SK-N-SH (cell line): ENCODE measurements around the gene ZNF236.
A peak's percentile ranks its signal among the peaks of the same experiment; 100 is the strongest.

Source experiments
- EZH2phosphoT487 ChIP-seq: fragments of 200-600 bp; sonication (generic); IDR thresholded peaks from 2 replicates; pipeline ENCODE4 v1.6.1; 2017; ENCODE audit warnings: low read depth, mixed run types, mild to moderate bottlenecking, antibody characterized with exemption, moderate library complexity, borderline replicate concordance
- GABPA ChIP-seq: IDR thresholded peaks from 2 replicates; pipeline ENCODE4 v1.4.0; 2012; ENCODE audit warnings: low read depth, mild to moderate bottlenecking
- POLR2AphosphoS5 ChIP-seq: IDR thresholded peaks from 2 replicates; pipeline ENCODE4 v1.6.1; 2012; ENCODE audit warnings: low read depth, low read length
- RAD21 ChIP-seq: IDR thresholded peaks from 2 replicates; pipeline ENCODE4 v1.6.1; 2012; ENCODE audit warnings: mild to moderate bottlenecking, low read length
- TF ChIP-seq, protein P1 (sequence below): fragments of 200-600 bp; sonication (generic); IDR thresholded peaks from 2 replicates; pipeline ENCODE4 v1.6.1; 2017; ENCODE audit warnings: antibody characterized with exemption, mild to moderate bottlenecking, moderate library complexity

GRCh38 chr18:76805221-76805620 lies 17.1 kb upstream of the ZNF236 start:
- TF ChIP-seq RAD21 (no peak), EZH2phosphoT487 (no peak), POLR2AphosphoS5 (no peak), GABPA (no peak)
- TF ChIP-seq, protein P1, sequence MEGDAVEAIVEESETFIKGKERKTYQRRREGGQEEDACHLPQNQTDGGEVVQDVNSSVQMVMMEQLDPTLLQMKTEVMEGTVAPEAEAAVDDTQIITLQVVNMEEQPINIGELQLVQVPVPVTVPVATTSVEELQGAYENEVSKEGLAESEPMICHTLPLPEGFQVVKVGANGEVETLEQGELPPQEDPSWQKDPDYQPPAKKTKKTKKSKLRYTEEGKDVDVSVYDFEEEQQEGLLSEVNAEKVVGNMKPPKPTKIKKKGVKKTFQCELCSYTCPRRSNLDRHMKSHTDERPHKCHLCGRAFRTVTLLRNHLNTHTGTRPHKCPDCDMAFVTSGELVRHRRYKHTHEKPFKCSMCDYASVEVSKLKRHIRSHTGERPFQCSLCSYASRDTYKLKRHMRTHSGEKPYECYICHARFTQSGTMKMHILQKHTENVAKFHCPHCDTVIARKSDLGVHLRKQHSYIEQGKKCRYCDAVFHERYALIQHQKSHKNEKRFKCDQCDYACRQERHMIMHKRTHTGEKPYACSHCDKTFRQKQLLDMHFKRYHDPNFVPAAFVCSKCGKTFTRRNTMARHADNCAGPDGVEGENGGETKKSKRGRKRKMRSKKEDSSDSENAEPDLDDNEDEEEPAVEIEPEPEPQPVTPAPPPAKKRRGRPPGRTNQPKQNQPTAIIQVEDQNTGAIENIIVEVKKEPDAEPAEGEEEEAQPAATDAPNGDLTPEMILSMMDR = peak; percentile 34
